Tibial artery (tissue), 4 donors: ENCODE results near the gene GFER.
"Not testable (repeated sequence)": the region's sequence is repeated elsewhere in the genome, so short reads cannot be mapped to it uniquely, and the experiment has no call there.

Source experiments
- DNase-seq, 2 donors: peaks; one replicate each; pipeline ENCODE4 v3.0.0-alpha.2; 2019
- H3K27ac ChIP-seq, 2 donors: fragments of 200-600 bp; sonication (generic) in 1 of 2; 1 replicate in 1 of 2; 2 replicates in 1 of 2; pipeline ENCODE4 v1.5.1; 2018 to 2019; ENCODE audit warnings: mild to moderate bottlenecking in 1 of 2
- H3K27me3 ChIP-seq, 2 donors: fragments of 200-600 bp; sonication (generic) in 1 of 2; one replicate each; pipeline versions ENCODE4 v1.5.1 to v1.6.0; 2016 to 2019
- H3K36me3 ChIP-seq, 3 donors: fragments of 200-600 bp; sonication (generic) in 2 of 3; one replicate each; pipeline ENCODE4 v1.5.1; 2016 to 2019; ENCODE audit warnings: mild to moderate bottlenecking in 2 of 3
- H3K4me1 ChIP-seq, 4 donors: fragments of 200-600 bp; sonication (generic) in 2 of 4; 1 replicate in 3 of 4; 2 replicates in 1 of 4; pipeline ENCODE4 v1.5.1; 2016 to 2019
- H3K4me3 ChIP-seq, 2 donors: fragments of 200-600 bp; sonication (generic) in 1 of 2; 1 replicate in 1 of 2; 2 replicates in 1 of 2; pipeline ENCODE4 v1.5.1; 2018 to 2019; ENCODE audit warnings: mild to moderate bottlenecking in 2 of 2
- H3K9me3 ChIP-seq, 3 donors: fragments of 200-600 bp; sonication (generic) in 1 of 3; one replicate each; pipeline ENCODE4 v1.5.1; 2016 to 2019
- intact Hi-C: fragments of 100-400 bp; cut with DNase I; formaldehyde crosslinking; loops from one replicate; pipeline ENCODE4 v1.15.0; 2023; ENCODE audit warnings: low total_unique reads
- TF ChIP-seq, protein P1 (sequence below), 2 experiments: fragments of 200-600 bp in 1 of 2; fragments of 450-650 bp in 1 of 2; IDR thresholded peaks; one replicate each; pipeline ENCODE4 v1.5.1; 2017 to 2019; ENCODE audit warnings: antibody characterized with exemption in 2 of 2, mild to moderate bottlenecking in 1 of 2, moderate library complexity in 1 of 2

GFER gene

GRCh38 chr16:1959269-1960039, 24.5 kb upstream of the GFER start, which contains the start of gene NDUFB10:
TSS of gene NDUFB10 (plus strand) at chr16:1959538. CDS start at chr16:1959625, 87 bp downstream.
- intact Hi-C loops: no loop called here
- Histone ChIP-seq H3K36me3 (peaks cover 28 to 34% (median 32%) of the 10 kb centered on the region in 3 donors), H3K9me3 (no peaks in the 10 kb centered on the region), H3K27ac (peak within 1 kb of the TSS; percentile 85 to 92), H3K27me3 (peaks cover 0 to 5% of the 10 kb centered on the region in 2 donors), H3K4me1 (peaks cover 0 to 32% (median 21%) of the 10 kb centered on the region in 4 donors), H3K4me3 (peak within 1 kb of the TSS; percentile 80 to 83)
- TF ChIP-seq, protein P1, sequence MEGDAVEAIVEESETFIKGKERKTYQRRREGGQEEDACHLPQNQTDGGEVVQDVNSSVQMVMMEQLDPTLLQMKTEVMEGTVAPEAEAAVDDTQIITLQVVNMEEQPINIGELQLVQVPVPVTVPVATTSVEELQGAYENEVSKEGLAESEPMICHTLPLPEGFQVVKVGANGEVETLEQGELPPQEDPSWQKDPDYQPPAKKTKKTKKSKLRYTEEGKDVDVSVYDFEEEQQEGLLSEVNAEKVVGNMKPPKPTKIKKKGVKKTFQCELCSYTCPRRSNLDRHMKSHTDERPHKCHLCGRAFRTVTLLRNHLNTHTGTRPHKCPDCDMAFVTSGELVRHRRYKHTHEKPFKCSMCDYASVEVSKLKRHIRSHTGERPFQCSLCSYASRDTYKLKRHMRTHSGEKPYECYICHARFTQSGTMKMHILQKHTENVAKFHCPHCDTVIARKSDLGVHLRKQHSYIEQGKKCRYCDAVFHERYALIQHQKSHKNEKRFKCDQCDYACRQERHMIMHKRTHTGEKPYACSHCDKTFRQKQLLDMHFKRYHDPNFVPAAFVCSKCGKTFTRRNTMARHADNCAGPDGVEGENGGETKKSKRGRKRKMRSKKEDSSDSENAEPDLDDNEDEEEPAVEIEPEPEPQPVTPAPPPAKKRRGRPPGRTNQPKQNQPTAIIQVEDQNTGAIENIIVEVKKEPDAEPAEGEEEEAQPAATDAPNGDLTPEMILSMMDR (IDR thresholded peaks at IDR 0.05): peak; percentile 51 to 60
- DNase-seq: peak; percentile 89 to 95

- H3K9me3 ChIP-seq: no peaks in the 10 kb centered on the region
- H3K27ac ChIP-seq: peak overlapping the region in 1 of 2 donors; percentile 92
- intact Hi-C loops: no loop called here
- H3K4me3 ChIP-seq: peak overlapping the region in 1 of 2 donors; percentile 83
- no peak for DNase-seq
- no peaks in the 10 kb centered on the region for H3K27me3 ChIP-seq
- H3K36me3 ChIP-seq: peaks cover 28 to 34% (median 32%) of the 10 kb centered on the region in 3 donors
- H3K4me1 ChIP-seq: peaks cover 0 to 37% (median 27%) of the 10 kb centered on the region in 4 donors
- TF ChIP-seq, protein P1 (IDR thresholded peaks at IDR 0.05): no peak
These were observed 23.0 kb upstream of the GFER start for GRCh38 chr16:1960665-1961630.

DNA sequence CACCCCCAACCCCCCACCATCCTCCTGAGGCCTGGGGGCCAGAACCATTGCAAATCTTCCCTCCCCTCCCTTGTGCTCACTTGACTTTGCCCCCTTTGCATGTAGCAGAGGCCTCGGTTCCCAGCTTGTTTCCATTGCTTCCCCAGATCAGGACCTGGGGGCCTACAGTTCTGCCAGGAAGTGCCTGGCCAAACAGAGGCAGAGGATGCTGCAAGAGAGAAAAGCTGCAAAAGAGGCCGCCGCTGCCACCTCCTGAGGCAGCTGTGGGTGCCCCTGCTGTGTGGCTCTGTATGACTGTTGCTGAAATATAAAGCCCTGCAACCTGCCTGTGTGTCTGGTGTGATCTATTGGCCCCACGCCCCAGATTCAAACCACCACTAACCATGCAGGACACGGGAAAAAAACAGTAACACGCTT, 22.3 kb upstream of the GFER start:
- no peak overlapping the region for H3K4me3 ChIP-seq
- DNase-seq: no peak
- no peak overlapping the region for H3K27ac ChIP-seq
- peaks cover 28 to 34% (median 32%) of the 10 kb centered on the region in 3 donors for H3K36me3 ChIP-seq
- peaks cover 0 to 39% (median 28%) of the 10 kb centered on the region in 4 donors for H3K4me1 ChIP-seq
- no peaks in the 10 kb centered on the region for H3K27me3 ChIP-seq
- H3K9me3 ChIP-seq: no peaks in the 10 kb centered on the region
- intact Hi-C loops: no loop called here
- TF ChIP-seq, protein P1 (IDR thresholded peaks at IDR 0.05): no peak

- peaks cover 0 to 39% (median 28%) of the 10 kb centered on the region in 4 donors for H3K4me1 ChIP-seq
These were observed 21.5 kb upstream of the GFER start for GRCh38 chr16:1962161-1963153.

DNA sequence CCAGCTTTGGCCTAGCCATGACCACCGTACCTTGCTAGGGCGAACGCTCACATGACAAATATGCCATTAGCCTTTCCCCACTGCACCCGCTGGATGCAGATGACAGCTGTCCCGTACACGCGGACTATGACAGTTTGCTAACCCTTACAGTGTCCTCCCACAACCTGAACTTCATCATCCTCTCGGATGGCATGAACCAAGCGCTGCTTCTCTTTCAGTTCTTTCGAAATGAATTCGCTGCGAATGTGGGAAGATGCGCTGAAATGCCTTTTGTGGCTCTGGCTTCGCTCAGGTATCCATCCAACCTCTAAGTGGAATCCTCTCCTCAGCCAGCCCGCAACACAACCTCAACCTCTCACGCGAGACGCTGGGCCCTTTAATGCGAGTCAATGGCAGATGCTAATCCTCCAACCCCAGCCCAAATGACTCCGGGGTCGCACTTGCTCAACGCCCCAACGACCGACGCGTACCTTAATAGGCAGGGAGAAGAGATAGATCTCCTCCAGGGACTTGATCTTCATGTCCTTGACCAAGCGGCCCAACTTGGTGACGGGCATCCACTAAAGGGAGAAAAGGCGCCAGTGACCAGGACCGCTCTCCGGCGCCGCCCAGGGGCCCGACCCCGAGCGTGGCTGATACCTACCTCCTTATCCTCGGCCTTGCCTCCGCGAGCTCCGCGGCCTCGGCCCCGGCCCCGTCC, 20.0 kb upstream of the GFER start:
- DNase-seq: no peak
- Histone ChIP-seq H3K36me3 (peaks cover 28 to 34% (median 32%) of the 10 kb centered on the region in 3 donors), H3K27me3 (no peaks in the 10 kb centered on the region), H3K27ac (peak overlapping the region; percentile 95 to 98), H3K4me3 (peak overlapping the region; percentile 89 to 93), H3K4me1 (peaks cover 0 to 36% (median 25%) of the 10 kb centered on the region in 4 donors), H3K9me3 (no peaks in the 10 kb centered on the region)
- TF ChIP-seq, protein P1 (IDR thresholded peaks at IDR 0.05): no peak
- intact Hi-C loops: no loop called here

More at GRCh38 chr16:1962161-1963153, 21.5 kb upstream of the GFER start:
- H3K36me3 ChIP-seq: peaks cover 28 to 34% (median 32%) of the 10 kb centered on the region in 3 donors
- H3K4me3 ChIP-seq, intact Hi-C loops, H3K27me3 ChIP-seq, DNase-seq, H3K27ac ChIP-seq, H3K9me3 ChIP-seq: not testable (repeated sequence)
